ENCODE data around the gene TSFM. TPM values are rescaled to one million over a fixed set of nuclear protein-coding genes. Genes with fewer than 3 reads are reported as not detected.

The TSFM gene
- total RNA-seq, 2 experiments from 2014 or later, result 35.2 to 49.8 TPM

DNA sequence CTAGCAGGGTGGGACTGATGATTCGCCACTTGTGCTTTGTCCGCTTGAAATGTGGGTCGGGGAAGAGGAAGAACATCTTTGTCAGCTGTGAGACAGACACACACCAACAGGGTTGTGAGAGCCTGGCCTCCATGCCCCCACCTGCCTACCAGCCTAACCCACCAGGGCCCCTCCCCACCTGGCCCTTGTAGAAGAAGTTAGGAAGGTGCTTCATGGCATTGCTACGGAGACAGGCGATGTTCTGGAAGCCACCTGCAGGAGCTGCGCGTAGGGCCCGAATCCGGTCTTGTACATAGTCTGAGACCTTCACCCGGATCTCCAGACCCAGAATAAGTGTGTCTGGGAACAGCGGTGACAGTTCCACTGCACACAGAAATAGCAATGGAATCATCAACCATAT is 13.0 kb upstream of the TSFM start:
- TF ChIP-seq, protein P1, sequence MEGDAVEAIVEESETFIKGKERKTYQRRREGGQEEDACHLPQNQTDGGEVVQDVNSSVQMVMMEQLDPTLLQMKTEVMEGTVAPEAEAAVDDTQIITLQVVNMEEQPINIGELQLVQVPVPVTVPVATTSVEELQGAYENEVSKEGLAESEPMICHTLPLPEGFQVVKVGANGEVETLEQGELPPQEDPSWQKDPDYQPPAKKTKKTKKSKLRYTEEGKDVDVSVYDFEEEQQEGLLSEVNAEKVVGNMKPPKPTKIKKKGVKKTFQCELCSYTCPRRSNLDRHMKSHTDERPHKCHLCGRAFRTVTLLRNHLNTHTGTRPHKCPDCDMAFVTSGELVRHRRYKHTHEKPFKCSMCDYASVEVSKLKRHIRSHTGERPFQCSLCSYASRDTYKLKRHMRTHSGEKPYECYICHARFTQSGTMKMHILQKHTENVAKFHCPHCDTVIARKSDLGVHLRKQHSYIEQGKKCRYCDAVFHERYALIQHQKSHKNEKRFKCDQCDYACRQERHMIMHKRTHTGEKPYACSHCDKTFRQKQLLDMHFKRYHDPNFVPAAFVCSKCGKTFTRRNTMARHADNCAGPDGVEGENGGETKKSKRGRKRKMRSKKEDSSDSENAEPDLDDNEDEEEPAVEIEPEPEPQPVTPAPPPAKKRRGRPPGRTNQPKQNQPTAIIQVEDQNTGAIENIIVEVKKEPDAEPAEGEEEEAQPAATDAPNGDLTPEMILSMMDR (conservative IDR thresholded peaks at IDR 0.05; ENCODE audit: low read length), result no peak
- no peak for TF ChIP-seq EZH2phosphoT487 (IDR thresholded peaks at IDR 0.05; ENCODE audit: borderline replicate concordance, low read depth, low read length)
- H3K4me1 ChIP-seq (ENCODE audit: insufficient read depth, low read length, poor library complexity, severe bottlenecking), result peaks cover 25% of the 10 kb centered on the region
- no peak for DNase-seq (ENCODE audit: low spot score)
- H2AFZ ChIP-seq (ENCODE audit: low read length), result no peak overlapping the region
- H3K36me3 ChIP-seq (ENCODE audit: insufficient read depth, low read length), result peaks cover 32% of the 10 kb centered on the region
- no peak overlapping the region for H3K4me2 ChIP-seq (ENCODE audit: low read length)
- ChIA-PET CTCF (ENCODE audit: unreplicated experiment) (no interaction called here), POLR2A (interaction anchor here (0.6 kb wide), 1 partner anchor 75 kb away, joined by 8 read pairs; no protein-coding TSS in a partner anchor)
- no peaks in the 10 kb centered on the region for H3K9me3 ChIP-seq (ENCODE audit: low read length)
- H3K27ac ChIP-seq (ENCODE audit: low read depth, low read length, poor library complexity, severe bottlenecking), result no peak overlapping the region
- H3K9me2 ChIP-seq (ENCODE audit: insufficient read depth, low read length), result no peaks in the 10 kb centered on the region
- no peaks in the 10 kb centered on the region for H4K20me1 ChIP-seq (ENCODE audit: insufficient read depth, low read length)
- no peak overlapping the region for H3K4me3 ChIP-seq (ENCODE audit: low read depth, low read length, poor library complexity, severe bottlenecking)
- BruUV-seq (replicated peaks), result no TSS peak
- peaks cover 12% of the 10 kb centered on the region; the same call in 1 of the 2 replicates for H3K79me2 ChIP-seq (ENCODE audit: insufficient read depth, low read depth, low read length)
- intact Hi-C loops (cut with micrococcal nuclease; ENCODE audit: unreplicated experiment), result no loop called here

- peak overlapping the region; percentile 81 for H3K4me3 ChIP-seq (ENCODE audit: low read depth, low read length, poor library complexity, severe bottlenecking)
- POLR2A ChIA-PET, result interaction anchor here (0.5 kb wide), 1 partner anchor 19 kb away, joined by 3 read pairs; the partner anchor contains the start of gene CDK4
- DNase-seq (ENCODE audit: low spot score), result no peak
- no peaks in the 10 kb centered on the region for H3K9me3 ChIP-seq (ENCODE audit: low read length)
- TF ChIP-seq, protein P1 (conservative IDR thresholded peaks at IDR 0.05; ENCODE audit: low read length), result no peak
- TF ChIP-seq EZH2phosphoT487 (IDR thresholded peaks at IDR 0.05; ENCODE audit: borderline replicate concordance, low read depth, low read length), result no peak
- H3K4me2 ChIP-seq (ENCODE audit: low read length), result peak overlapping the region; percentile 83
- H3K4me1 ChIP-seq (ENCODE audit: insufficient read depth, low read length, poor library complexity, severe bottlenecking), result peaks cover 21% of the 10 kb centered on the region
- intact Hi-C loops (cut with micrococcal nuclease; ENCODE audit: unreplicated experiment), result no loop called here
- peak overlapping the region; percentile 70 for H3K27ac ChIP-seq (ENCODE audit: low read depth, low read length, poor library complexity, severe bottlenecking)
- no peaks in the 10 kb centered on the region for H3K9me2 ChIP-seq (ENCODE audit: insufficient read depth, low read length)
- peaks cover 32% of the 10 kb centered on the region for H3K36me3 ChIP-seq (ENCODE audit: insufficient read depth, low read length)
- CTCF ChIA-PET (ENCODE audit: unreplicated experiment), result no interaction called here
- H4K20me1 ChIP-seq (ENCODE audit: insufficient read depth, low read length), result no peaks in the 10 kb centered on the region
- BruUV-seq (replicated peaks), result no TSS peak
- H2AFZ ChIP-seq (ENCODE audit: low read length), result no peak overlapping the region
- peaks cover 12% of the 10 kb centered on the region; the same call in 1 of the 2 replicates for H3K79me2 ChIP-seq (ENCODE audit: insufficient read depth, low read depth, low read length)
Observed at GRCh38 chr12:57770734-57771133, 11.9 kb upstream of the TSFM start.

DNA sequence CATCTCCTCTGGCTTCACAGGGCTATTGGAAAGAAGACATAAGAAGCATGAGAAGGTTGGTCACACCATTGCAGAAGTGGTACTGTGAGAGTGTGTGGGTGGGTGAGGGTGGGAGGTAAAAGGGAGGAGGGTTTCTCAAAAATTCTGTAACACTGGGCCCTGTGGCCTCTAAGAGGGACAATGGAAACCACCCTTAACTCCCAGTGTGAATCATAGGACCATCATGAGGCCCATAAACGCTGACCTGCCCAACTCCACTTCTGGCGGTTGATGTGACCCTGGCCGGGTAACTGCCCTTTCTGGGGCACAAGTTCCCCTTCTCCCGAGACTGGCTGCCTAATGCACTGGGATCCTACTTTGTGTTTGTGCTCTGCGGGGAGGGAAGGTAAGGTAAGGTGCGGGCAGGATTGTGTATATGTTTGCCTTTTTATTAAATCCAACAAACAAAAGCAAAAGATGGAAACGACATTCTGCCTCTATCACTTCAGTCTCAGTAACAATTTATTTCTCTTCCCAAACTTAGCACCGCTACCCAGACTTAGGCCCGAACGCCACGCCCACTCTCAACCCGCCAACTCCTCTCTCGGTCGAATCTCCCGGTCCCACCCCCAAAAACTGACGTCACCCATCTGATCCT is 11.2 kb upstream of the TSFM start:
- CTCF ChIA-PET (ENCODE audit: unreplicated experiment), result interaction anchor here (0.5 to 0.7 kb wide), 2 partner anchors 66 to 128 kb away, joined by 3 read pairs; no protein-coding TSS in a partner anchor
- intact Hi-C loops (cut with micrococcal nuclease; ENCODE audit: unreplicated experiment), result no loop called here
- H2AFZ ChIP-seq (ENCODE audit: low read length), result peak overlapping the region; percentile 94; the same call in 1 of the 2 replicates
- H3K4me2 ChIP-seq (ENCODE audit: low read length), result peak overlapping the region; percentile 83
- TF ChIP-seq, protein P1 (conservative IDR thresholded peaks at IDR 0.05; ENCODE audit: low read length), result no peak
- no peak for TF ChIP-seq EZH2phosphoT487 (IDR thresholded peaks at IDR 0.05; ENCODE audit: borderline replicate concordance, low read depth, low read length)
- H3K9me3 ChIP-seq (ENCODE audit: low read length), result no peaks in the 10 kb centered on the region
- no peaks in the 10 kb centered on the region for H4K20me1 ChIP-seq (ENCODE audit: insufficient read depth, low read length)
- H3K27ac ChIP-seq (ENCODE audit: low read depth, low read length, poor library complexity, severe bottlenecking), result peak overlapping the region; percentile 70
- peaks cover 12% of the 10 kb centered on the region; the same call in 1 of the 2 replicates for H3K79me2 ChIP-seq (ENCODE audit: insufficient read depth, low read depth, low read length)
- peak overlapping the region; percentile 81 for H3K4me3 ChIP-seq (ENCODE audit: low read depth, low read length, poor library complexity, severe bottlenecking)
- peaks cover 25% of the 10 kb centered on the region for H3K4me1 ChIP-seq (ENCODE audit: insufficient read depth, low read length, poor library complexity, severe bottlenecking)
- TSS peak; percentile 66 for BruUV-seq (replicated peaks)
- POLR2A ChIA-PET, result interaction anchor here (0.5 to 1.3 kb wide), 6 partner anchors 10 to 131 kb away, joined by 3 to 5 read pairs (median 3); partner anchors contain the start of genes CDK4 and TSFM
- peaks cover 32% of the 10 kb centered on the region for H3K36me3 ChIP-seq (ENCODE audit: insufficient read depth, low read length)
- H3K9me2 ChIP-seq (ENCODE audit: insufficient read depth, low read length), result no peaks in the 10 kb centered on the region
- DNase-seq (ENCODE audit: low spot score), result peak; percentile 92

Measured in OCI-LY7 (cell line).